AG04449 (cell line): ENCODE results near the gene CLDN22.

ENCODE experiments used
- CTCF ChIA-PET: fragments of 350-600 bp; formaldehyde crosslinking; extraction: SDS; loops from one replicate; lab custom pipeline; 2021; ENCODE audit warnings: antibody characterized with exemption; lab: Yijun Ruan, JAX
- POLR2A ChIA-PET: fragments of 400-600, 350-600 bp; formaldehyde crosslinking; extraction: SDS; loops from one replicate; lab custom pipeline; 2020; ENCODE audit warnings: antibody characterized with exemption, inconsistent platforms; lab: Yijun Ruan, JAX
- DNase-seq: peaks from one replicate; pipeline ENCODE4 v3.0.0-alpha.2; 2010; ENCODE audit warnings: low read depth, low spot score
- H3K4me3 ChIP-seq: 2 replicates; pipeline ENCODE4 v1.5.1; 2011; ENCODE audit warnings: low read depth, mild to moderate bottlenecking, control low read depth, low read length
- TF ChIP-seq, protein P1 (sequence below): IDR thresholded peaks from one replicate; pipeline ENCODE4 v1.5.1; 2011; ENCODE audit warnings: mild to moderate bottlenecking, moderate library complexity, low read length, control low read depth, inconsistent platforms; ENCODE audit not compliant: insufficient read depth; ENCODE audit errors: missing control alignments

Gene CLDN22

DNA sequence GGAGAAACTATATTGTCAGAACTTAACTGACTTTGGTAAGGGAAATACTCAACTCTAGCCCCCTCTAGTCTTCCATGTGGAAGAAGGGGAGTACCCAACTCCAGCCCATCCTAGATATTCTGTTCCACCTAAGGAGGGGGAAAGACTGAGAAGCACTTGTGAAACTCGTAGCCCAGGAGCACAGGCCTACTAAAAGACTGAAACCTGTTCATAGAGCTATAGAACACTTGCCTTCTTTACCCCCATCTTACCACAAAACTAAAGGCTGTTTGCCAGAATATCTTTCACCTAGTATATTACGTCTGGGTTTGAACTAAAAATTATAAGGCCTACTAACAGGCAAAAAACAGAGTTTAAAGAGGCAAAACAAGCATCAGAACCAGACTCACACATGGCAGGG, 15.5 kb downstream of the CLDN22 start:
- POLR2A ChIA-PET = no interaction called here
- H3K4me3 ChIP-seq = no peak overlapping the region
- no peak for DNase-seq
- CTCF ChIA-PET = interaction anchor here (1.2 kb wide), 1 partner anchor 8 kb away, joined by 3 read pairs; no protein-coding TSS in a partner anchor
- TF ChIP-seq, protein P1, sequence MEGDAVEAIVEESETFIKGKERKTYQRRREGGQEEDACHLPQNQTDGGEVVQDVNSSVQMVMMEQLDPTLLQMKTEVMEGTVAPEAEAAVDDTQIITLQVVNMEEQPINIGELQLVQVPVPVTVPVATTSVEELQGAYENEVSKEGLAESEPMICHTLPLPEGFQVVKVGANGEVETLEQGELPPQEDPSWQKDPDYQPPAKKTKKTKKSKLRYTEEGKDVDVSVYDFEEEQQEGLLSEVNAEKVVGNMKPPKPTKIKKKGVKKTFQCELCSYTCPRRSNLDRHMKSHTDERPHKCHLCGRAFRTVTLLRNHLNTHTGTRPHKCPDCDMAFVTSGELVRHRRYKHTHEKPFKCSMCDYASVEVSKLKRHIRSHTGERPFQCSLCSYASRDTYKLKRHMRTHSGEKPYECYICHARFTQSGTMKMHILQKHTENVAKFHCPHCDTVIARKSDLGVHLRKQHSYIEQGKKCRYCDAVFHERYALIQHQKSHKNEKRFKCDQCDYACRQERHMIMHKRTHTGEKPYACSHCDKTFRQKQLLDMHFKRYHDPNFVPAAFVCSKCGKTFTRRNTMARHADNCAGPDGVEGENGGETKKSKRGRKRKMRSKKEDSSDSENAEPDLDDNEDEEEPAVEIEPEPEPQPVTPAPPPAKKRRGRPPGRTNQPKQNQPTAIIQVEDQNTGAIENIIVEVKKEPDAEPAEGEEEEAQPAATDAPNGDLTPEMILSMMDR = no peak

DNA sequence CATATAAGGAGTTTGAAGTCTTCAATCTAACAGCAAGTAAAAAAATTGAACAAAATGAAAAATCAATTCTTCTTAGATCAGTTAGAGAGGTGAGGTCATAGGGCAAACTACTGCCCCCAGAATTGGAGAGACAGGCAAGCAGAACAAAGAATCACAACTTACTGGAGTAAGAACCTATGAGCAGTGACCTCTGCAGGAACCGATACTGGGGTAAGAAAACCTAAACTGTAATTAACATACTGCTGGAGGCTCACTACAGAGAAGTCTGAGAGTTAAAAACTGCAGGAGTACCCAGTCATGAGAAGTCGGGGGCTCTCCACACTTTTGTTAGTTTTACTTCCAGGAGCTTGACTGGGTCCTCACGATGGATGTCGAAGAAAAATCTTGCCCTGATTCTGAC, 16.0 kb downstream of the CLDN22 start:
- DNase-seq = no peak
- no peak overlapping the region for H3K4me3 ChIP-seq
- ChIA-PET CTCF (interaction anchor here (1.2 to 2.8 kb wide), 2 partner anchors 8 to 365 kb away, joined by 3 to 7 read pairs; no protein-coding TSS in a partner anchor), POLR2A (no interaction called here)
- TF ChIP-seq, protein P1 = no peak

GRCh38 chr4:183303301-183303700, 16.8 kb downstream of the CLDN22 start:
- DNase-seq = no peak
- TF ChIP-seq, protein P1 = no peak
- ChIA-PET CTCF (interaction anchor here (1.2 to 2.8 kb wide), 3 partner anchors 9 to 364 kb away, joined by 3 to 7 read pairs (median 3); no protein-coding TSS in a partner anchor), POLR2A (no interaction called here)
- H3K4me3 ChIP-seq = no peak overlapping the region

GRCh38 chr4:183300655-183301054, 19.4 kb downstream of the CLDN22 start:
- ChIA-PET POLR2A (no interaction called here), CTCF (no interaction called here)
- H3K4me3 ChIP-seq = no peak overlapping the region
- TF ChIP-seq, protein P1 = no peak
- DNase-seq = no peak

- no peak for DNase-seq
- ChIA-PET CTCF (no interaction called here), POLR2A (no interaction called here)
- no peak overlapping the region for H3K4me3 ChIP-seq
- TF ChIP-seq, protein P1 = no peak
Measured at GRCh38 chr4:183300070-183300469, 20.0 kb downstream of the CLDN22 start.

DNA sequence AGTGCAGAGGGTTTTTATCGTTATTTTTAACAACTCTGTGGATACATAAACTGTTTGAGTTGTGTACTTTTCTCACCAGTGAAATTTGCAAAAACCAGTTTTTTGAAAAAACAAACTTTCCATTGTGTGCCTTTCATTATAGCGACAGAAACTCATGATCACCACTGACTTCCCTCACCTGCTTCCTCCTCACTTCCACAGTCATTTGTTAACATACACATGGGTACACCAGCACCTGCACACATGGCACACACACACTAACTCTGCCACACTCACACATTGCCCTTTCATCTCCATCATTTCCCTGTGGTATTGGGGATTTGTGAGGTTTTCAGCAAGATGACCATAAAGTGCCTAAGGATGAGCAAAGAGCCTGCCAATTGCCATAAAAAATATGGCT, 20.6 kb downstream of the CLDN22 start:
- TF ChIP-seq, protein P1 = no peak
- H3K4me3 ChIP-seq = no peak overlapping the region
- DNase-seq = no peak
- CTCF ChIA-PET = no interaction called here
- POLR2A ChIA-PET = no interaction called here
